GM21529 (cell line): ENCODE data around the gene ZNF610.
"Not testable (repeated sequence)": the region's sequence is repeated elsewhere in the genome, so short reads cannot be mapped to it uniquely, and the experiment has no call there.

Experiments used
- ATAC-seq: cut with Tn5 transposase; IDR thresholded peaks from one replicate; pipeline ENCODE4 v1.9.1; 2021; ENCODE audit not compliant: unreplicated experiment

The ZNF610 gene

DNA sequence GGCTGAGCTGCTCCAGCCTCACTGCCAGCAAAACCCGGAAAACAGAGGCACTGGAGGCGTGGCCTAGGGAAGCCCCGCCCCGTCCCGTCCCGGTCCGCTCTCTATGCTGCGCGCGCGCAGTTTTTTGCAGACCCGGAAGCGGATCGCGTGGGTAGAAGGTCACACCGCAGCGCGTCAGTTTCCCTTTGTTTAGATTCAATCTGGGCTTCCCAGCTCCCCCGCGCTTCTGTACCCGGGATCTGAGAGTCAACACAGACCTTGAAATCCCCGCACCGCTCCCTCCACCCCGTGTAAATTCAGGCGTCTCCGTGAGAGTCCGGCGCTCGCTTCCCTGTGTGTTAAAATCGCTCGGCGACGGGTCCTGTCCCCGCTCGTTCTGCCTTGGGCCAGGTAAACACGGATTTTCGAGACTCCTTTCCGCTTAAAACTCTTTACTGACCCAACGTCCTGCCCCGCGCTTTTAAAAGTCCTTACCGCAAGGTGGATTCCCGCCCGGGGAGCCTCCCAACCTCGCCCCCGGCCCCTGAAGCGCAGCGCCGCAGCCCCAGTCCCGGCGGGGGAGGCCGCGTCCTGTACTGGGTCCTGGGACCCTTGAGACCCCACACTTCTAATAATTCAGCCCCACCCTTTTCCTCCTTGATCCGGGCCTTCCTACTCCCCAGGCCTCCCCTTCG lies at the start of gene ZNF610:
TSS of gene ZNF610 (plus strand) at position 127 of the 674 bp plus-strand sequence. CDS start 12,930 bp downstream, outside the sequence.
- peak; percentile 45 for ATAC-seq

DNA sequence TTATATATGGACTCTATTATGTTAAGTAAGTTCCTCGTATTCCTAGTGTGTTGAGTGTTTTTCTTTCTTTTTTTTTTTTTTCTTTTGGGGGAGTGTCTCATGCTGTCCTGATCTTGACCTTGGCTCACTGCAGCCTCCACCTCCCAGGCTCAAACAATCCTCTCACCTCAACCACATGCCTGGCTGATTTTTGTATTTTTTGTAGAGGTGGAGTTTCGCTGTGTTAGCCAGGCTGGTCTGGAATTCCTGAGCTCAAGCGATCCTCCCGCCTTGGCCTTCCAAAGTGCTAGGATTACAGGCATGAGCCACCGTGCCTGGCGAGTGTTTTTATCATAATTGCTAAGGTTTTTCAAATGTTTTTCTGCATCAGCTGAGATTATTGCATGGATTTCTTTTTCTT lies 49.8 kb upstream of the ZNF610 start:
- ATAC-seq: no peak

DNA sequence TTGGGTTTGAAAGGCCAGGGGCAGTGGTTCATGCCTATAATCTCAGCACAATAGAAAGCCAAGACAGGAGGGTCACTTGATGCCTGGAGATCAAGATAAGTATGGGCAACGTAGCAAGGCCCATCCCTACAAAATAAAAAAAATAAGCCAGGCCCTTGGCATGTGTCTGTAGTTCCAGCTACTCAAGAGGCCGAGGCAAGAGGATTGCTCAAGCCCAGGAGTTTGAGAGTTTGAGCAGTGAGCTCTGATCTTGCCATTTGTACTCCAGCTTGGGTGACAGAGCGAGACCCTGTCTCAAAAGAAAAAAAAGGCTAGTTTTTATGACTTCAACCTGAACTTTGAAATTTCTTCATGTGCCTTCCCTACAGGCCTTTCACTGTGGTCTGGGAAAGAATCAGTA lies 44.3 kb upstream of the ZNF610 start:
- ATAC-seq: no peak

DNA sequence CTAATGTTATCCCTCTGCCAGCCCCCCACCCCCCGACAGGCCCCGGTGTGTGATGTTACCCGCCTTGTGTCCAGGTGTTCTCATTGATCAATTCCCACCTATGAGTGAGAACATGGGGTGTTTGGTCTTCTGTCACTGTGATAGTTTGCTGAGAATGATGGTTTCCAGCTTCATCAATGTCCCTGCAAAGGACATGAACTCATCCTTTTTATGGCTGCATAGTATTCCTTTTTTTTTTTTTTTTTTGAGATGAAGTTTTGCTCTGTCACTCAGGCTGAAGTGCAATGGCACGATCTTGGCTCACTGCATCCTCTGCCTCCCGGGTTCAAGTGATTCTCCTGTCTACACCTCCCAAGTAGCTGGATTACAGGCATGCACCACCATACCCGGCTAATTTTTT lies 43.1 kb upstream of the ZNF610 start:
- not testable (repeated sequence) for ATAC-seq

DNA sequence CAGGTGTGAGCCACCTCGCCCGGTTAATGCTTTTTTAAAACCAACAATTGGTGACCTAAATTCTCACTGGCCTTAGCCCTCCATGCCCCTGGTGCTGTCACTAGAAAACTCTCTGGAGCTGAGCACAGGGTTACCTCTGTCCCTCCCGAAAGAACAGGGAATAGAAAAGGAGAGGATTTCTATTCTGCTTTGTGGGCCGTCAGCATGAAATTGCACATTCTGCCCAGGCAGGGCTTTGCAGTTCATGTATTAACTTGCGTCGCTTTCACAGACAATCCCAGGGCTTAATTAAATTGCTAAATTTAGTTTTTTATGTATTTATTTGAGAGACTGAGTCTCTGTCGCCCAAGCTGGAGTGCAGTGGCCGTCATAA lies 39.7 kb upstream of the ZNF610 start:
- ATAC-seq: no peak

DNA sequence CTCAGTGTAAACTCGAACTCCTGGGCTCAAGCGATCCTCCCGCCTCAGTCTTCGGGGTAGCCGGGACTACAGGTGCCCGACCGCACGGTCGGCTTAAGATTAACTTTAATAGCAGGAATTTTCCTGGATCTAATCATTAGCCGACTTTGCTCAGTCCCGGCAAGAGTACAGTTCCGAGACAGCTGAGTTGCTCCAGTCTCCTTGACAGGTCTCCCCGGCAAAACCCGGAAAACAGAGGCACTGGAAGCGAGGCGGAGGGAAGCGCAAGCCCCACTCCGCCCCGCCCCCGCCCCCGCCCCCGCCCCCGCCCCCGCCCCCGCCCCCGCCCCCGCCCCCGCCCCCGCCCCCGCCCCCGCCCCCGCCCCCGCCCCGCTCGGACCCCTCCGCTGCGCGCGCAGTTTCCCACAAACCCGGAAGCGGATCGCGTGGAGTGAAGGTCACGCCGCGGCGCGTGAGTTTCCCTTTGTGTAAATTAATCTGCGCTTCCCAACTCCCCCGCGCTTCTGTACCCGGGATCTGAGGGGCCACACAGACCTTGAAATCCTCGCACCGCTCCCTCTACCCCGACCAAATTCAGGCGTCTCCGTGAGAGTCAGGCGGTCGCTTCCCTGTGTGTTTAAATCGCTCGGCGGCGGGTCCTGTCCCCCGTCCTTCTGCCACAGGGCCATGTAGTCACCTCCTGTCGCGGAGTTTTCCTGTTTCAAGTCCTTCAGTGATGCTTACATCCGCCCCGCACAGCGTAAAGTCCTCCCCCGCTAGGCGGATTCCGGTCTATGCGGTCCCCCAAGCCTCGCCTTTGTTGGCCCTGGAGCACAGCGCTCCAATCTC lies 39.1 kb upstream of the ZNF610 start, which contains the start of gene ZNF480:
TSS of gene ZNF480 (plus strand) at position 397 of the 828 bp plus-strand sequence. CDS start 3,244 bp downstream, outside the sequence.
- peak; percentile 64 for ATAC-seq

DNA sequence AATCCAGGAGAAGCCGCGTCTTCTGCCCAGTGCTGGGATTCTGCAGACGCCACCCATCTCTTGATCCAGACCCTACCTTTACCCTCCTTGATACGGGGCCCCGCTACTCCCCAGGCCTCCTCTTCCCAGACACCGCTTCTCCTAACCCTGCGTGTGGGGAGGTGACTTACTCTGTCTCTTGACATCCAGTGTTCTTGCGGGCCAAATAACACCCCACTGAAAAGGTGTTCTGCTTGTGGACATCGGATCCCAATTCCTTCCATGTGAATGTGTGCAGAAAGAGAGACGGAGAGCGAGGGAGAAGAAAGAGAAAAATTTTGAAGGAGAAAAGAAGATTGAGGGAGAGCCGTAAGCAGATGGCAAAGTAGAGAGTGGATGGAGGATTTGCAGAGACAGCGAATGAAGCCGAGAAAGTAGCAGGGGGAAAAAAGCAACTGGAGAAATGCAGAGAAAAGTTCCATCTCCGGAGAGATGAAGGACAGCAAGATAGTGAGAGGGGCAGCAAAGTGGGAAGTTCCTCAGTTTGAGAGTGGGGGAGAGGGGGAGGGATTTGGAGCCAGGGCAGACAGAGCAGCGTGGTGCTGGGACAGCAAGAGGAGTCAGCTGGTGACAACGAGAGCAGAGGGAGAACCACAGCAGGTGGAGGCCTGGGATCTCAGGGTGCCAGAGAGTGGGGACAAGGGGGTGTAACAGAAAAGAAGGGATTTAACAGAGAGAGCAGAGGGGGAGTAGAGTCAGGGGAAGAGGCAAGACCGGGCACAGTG lies 38.3 kb upstream of the ZNF610 start:
- ATAC-seq: no peak

DNA sequence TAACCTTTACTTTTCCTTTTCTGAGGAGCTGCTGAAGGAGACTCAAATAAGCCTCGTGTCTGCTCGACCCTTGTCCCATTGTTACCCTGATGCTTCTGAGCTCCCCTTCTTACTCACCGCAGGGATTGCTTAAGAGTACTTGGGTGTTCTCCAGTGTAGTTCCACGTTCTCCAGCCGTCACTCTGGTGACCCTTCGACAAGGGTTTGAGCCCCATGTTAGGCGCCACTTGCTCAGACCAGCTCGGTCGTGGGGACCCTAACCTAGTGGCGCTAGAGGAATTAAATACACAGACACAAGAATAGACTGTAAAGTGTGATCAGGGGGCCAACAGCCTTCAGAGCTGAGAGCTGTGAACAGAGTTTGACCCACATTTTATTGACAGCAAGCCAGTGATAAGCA lies 28.8 kb upstream of the ZNF610 start:
- ATAC-seq: no peak

DNA sequence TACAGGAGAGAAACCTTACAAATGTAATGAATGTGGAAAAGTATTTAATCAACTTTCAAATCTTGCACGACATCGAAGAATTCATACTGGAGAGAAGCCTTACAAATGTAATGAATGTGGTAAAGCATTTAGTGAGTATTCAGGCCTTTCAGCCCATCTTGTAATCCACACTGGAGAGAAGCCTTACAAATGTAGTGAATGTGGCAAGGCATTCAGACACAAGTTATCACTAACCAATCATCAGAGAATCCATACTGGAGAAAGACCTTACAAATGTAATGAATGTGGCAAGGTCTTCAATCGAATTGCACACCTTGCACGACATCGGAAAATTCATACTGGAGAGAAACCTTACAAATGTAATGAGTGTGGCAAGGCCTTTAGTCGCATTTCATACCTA lies 13.6 kb upstream of the ZNF610 start:
- ATAC-seq: no peak

DNA sequence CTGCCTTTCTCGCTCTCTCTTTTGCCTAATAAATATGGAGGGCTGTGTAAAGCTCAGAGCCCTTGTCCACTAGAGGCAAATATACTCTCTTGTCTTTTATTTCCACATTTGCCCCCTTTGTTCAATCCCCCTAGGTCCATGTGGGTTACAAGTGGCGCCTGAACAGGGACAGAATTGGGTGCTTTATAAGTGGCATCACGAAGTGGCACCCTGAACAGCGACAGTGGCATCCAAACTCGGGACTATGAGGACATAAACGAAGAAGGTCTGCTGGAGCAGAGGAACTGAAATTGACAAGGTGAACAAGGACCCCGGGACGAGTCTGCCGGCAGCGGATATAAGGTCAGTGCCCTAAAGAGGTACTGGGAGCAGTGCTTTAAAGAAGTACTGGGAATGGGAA lies 4.3 kb upstream of the ZNF610 start:
- no peak for ATAC-seq

DNA sequence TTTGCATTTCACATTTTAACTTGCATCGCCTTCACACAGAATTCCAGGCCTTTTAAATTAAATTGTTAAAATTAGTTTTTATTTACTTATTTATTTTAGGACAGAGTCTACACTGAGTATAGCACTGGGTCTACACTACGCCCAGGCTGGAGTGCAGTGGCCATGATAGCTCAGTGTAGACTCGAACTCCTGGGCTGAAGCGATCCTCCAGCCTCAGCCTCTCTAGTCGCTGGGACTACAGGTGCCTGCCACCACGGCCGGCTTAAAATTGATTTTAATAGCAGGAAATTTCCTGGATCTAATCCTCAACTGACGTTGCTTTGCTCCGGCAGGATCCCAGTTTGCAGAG lies 301 bp upstream of the ZNF610 start:
- ATAC-seq: no peak

DNA sequence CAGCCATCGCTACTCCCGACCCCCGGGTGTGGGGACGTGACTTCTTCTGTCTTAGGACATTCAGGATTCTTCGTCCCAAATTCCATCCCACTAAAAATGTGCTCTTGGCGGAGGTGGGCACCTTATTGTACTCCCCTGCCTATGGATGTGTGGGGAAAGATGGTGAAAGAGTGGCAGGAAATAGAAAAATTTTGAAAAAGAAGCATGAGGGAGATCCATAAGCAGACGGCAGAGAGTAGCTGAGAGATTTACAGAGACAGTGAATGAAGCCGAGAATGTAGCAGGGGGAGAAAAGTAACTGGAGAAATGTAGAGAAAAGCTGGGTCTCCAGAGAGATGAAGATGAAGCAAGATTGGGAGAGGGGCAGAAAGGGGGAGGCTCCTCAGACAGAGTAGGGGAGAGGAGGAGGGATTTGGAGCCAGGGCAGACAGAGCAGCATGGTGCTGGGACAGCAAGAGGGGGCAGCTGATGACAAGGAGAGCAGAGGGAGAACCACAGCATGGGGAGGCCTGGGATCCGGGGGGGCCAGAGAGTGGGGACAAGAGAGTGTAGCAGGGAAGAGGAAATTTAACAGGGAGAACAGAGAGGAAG lies 843 bp downstream of the ZNF610 start:
- ATAC-seq: no peak

DNA sequence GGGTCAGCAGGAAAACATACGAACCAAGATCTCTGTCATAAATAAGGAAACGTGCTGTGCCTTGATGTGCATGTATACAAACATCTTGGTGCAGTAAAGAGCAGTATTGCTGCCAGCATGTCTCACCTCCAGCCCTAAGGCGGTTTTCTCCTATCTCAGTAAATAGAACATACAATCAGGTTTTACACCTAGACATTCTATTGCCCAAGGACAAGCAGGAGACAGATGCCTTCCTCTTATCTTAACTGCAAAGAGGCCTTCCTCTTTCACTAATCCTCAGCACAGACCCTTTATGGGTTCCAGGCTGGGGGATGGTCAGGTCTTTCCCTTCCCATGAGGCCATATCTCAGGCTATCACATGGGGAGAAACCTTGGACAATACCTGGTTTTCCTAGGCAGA lies 3.0 kb downstream of the ZNF610 start:
- not testable (repeated sequence) for ATAC-seq

DNA sequence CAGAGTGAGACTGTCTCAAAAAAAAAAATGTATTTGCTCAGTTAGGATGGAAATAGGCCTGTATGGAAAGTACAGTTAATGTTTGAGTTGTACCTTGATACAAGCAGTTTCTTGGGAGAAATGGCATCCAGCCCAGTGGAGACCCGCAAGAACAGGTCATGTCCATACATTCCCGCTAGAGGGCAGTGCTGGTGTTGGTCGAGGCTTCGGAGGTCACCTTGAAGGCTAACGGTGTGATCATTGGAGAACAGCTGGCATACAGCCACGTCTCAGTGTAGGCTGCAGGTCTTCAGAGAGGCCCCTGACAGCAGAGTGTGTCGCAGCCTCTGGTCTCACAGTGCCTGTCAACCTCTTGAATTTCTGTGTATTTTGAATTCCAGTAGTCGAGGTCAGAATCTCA lies 7.5 kb downstream of the ZNF610 start:
- no peak for ATAC-seq

DNA sequence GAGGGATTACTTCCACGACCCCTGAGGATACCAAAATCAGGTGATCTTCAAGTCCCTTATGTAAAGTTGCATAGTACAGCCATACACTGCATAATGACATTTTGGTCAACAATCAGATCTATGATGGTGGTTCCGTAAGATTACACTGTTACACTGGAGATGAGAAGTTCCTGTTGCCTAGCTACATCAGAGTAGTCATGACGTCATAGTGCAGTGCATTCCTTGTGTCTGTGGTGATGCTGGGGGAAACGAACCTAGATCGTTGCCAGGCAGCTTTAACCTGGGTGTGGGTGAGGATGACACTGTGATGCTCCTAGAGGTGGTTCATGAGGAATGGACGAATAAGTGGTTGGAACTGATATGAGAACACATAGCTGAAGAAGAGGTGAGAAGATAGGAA lies 9.1 kb downstream of the ZNF610 start:
- ATAC-seq: no peak

DNA sequence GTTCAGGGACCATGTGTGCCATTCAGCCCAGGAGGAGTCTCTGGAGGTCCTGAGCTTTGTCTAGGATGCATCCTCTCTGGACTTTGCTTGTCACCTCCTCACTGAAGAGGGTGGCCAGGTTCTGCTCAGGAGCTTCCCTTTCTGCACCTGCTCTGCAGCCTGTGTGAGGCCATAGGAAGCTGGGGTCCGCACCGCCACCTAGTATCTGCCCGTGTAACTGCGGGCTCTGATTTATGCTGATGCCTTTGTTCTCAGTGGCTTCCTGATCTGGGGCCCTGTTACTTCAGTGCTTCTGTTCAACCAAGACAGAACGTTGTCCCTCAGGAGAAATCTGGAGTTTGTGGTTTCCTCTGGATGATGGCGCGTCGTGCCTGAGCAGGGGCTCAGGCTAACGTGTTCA lies 15.5 kb downstream of the ZNF610 start:
- no peak for ATAC-seq

DNA sequence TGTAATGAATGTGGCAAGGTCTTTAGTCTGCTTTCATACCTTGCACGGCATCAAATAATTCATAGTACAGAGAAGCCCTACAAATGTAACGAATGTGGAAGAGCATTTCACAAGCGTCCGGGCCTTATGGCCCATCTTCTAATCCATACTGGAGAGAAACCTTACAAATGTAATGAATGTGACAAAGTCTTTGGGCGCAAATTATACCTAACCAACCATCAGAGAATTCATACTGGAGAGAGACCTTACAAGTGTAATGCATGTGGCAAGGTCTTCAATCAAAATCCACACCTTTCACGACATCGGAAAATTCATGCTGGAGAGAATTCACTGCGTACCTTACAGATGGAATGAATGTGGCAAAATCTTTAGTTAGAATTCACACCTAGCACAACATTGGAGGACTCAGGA lies 30.4 kb downstream of the ZNF610 start:
- ATAC-seq: no peak

DNA sequence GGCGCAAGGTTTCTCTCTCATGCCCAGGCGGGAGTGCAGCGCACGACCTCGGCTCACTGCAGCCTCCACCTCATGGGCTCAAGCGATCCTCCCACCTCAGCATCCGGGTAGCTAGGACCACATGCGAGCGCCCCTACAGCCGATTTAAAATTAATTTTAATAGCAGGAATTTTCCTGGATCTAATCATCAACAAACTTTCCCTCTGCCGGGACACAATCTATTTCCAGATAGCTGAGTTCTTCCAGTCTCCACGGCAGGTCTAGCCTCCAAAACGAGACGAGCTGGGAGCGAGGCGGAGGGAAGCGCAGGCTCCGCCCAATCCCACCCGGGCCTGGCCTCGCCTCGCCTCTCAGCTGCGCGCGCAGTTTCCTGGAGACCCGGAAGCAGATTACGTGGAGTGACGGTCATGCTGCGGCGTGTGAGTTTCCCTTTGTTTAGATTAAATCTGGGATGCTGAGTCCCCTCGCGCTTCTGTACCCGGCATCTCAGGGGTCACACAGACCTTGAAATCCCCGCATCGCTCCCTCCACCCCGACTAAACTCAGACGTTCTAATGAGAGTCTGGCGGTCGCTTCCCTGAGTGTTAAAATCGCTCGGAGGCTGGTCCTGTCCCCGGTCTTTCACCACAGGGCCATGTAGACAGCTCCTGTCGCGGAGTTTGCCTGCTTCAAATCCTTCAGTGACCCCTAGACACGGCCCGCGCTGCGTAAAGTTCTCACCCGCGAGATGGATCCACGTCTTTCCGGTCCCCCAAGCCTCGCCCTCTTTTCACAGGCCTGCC lies 33.7 kb downstream of the ZNF610 start, which contains the start of gene ZNF880:
TSS of gene ZNF880 (plus strand) at position 365 of the 782 bp plus-strand sequence. CDS start at position 408, 43 bp downstream.
- peak; percentile 62 for ATAC-seq

DNA sequence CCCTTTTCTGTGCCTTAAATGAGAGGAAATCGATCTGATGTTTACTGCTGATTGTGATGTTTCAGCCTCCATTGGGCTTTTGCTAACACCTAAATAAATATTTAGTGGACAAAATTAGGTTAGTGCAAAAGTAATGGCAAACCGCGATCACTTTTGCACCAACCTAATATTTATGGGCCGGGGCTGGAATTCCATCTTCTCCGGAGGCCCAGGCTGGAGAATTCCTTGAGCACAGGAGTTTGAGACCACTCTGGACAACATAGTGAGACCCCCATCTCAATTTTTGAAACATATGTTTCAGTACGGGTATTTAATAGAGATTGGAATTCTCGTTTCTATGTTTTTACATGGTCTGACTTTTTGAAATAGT lies 34.3 kb downstream of the ZNF610 start:
- ATAC-seq: no peak

DNA sequence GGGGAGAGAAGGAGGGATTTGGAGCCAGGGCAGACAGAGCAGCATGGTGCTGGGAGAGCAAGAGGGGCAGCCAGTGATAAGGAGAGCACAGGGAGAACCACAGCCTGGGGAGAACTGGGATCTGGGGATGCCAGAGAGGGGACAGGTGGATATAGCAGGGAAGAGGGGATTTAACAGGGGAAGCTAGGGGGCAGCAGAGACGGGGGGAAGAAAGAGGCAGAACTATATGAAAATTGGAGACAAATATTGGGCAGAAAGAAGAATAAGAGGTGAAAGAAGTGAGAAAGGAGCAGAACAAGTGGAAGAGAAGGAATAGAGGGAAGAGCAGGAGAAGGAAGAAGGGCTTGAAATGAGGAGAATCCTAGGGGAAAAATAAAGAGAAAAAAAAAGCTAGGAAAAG lies 55.1 kb downstream of the ZNF610 start:
- ATAC-seq: no peak
